ENCODE data around the gene CATSPERZ. TPM values are rescaled to one million over a fixed set of nuclear protein-coding genes. Genes with fewer than 3 reads are reported as not detected.

Gene CATSPERZ
- total and polyA plus RNA-seq, 4 donors, result not detected

GRCh38 chr11:64349404-64349803 lies 49.2 kb downstream of the CATSPERZ start:
- H3K4me1 ChIP-seq (ENCODE audit: control insufficient read depth in 1 of 2, insufficient read depth in 2 of 2, low read length in 2 of 2), result no peaks in the 10 kb centered on the region
- no peaks in the 10 kb centered on the region for H3K36me3 ChIP-seq (ENCODE audit: control insufficient read depth in 1 of 2, insufficient read depth in 2 of 2, low read length in 1 of 2)
- no peak overlapping the region for H3K27ac ChIP-seq (ENCODE audit: low read depth in 1 of 2, low read length in 2 of 2)
- WGBS, 2 donors, result 89 to 94% methylated on average over 6 to 11 of the region's 11 CpGs
- ATAC-seq (ENCODE audit: low FRiP score), result no peak
- H3K9me3 ChIP-seq (ENCODE audit: control insufficient read depth, low read length), result no peaks in the 10 kb centered on the region
- no peaks in the 10 kb centered on the region for H3K27me3 ChIP-seq (ENCODE audit: control insufficient read depth in 1 of 2, insufficient read depth in 2 of 2, low read length in 1 of 2)
- no peak for DNase-seq
- H3K4me3 ChIP-seq (ENCODE audit: low read length in 2 of 2), result no peak overlapping the region
- intact Hi-C loops (cut with DNase I), result no loop called here

- no peaks in the 10 kb centered on the region for H3K36me3 ChIP-seq (ENCODE audit: control insufficient read depth in 1 of 2, insufficient read depth in 2 of 2, low read length in 1 of 2)
- DNase-seq (peak in 1 of 2 donors; percentile 70), ATAC-seq (ENCODE audit: low FRiP score) (no peak)
- H3K4me1 ChIP-seq (ENCODE audit: control insufficient read depth in 1 of 2, insufficient read depth in 2 of 2, low read length in 2 of 2), result no peaks in the 10 kb centered on the region
- WGBS, 2 donors, result 93 to 96% methylated on average over 18 of the region's 18 CpGs
- intact Hi-C loops (cut with DNase I), result no loop called here
- no peak overlapping the region for H3K27ac ChIP-seq (ENCODE audit: low read depth in 1 of 2, low read length in 2 of 2)
- H3K27me3 ChIP-seq (ENCODE audit: control insufficient read depth in 1 of 2, insufficient read depth in 2 of 2, low read length in 1 of 2), result no peaks in the 10 kb centered on the region
- H3K4me3 ChIP-seq (ENCODE audit: low read length in 2 of 2), result no peak overlapping the region
- H3K9me3 ChIP-seq (ENCODE audit: control insufficient read depth, low read length), result no peaks in the 10 kb centered on the region
Observed at GRCh38 chr11:64351136-64351631, 51.0 kb downstream of the CATSPERZ start.

- intact Hi-C loops (cut with DNase I), result no loop called here
- Histone ChIP-seq H3K9me3 (ENCODE audit: control insufficient read depth, low read length) (no peaks in the 10 kb centered on the region), H3K4me1 (ENCODE audit: control insufficient read depth in 1 of 2, insufficient read depth in 2 of 2, low read length in 2 of 2) (no peaks in the 10 kb centered on the region), H3K36me3 (ENCODE audit: control insufficient read depth in 1 of 2, insufficient read depth in 2 of 2, low read length in 1 of 2) (no peaks in the 10 kb centered on the region), H3K4me3 (ENCODE audit: low read length in 2 of 2) (no peak overlapping the region), H3K27ac (ENCODE audit: low read depth in 1 of 2, low read length in 2 of 2) (no peak overlapping the region), H3K27me3 (ENCODE audit: control insufficient read depth in 1 of 2, insufficient read depth in 2 of 2, low read length in 1 of 2) (no peaks in the 10 kb centered on the region)
- DNase-seq (peak in 1 of 2 donors; percentile 70), ATAC-seq (ENCODE audit: low FRiP score) (no peak)
- WGBS, 2 donors, result 92 to 93% methylated on average over 31 to 33 of the region's 33 CpGs
Observed at GRCh38 chr11:64352099-64352994, 52.2 kb downstream of the CATSPERZ start.

- intact Hi-C loops (cut with DNase I), result no loop called here
- Histone ChIP-seq H3K27me3 (ENCODE audit: control insufficient read depth in 1 of 2, insufficient read depth in 2 of 2, low read length in 1 of 2) (no peaks in the 10 kb centered on the region), H3K27ac (ENCODE audit: low read depth in 1 of 2, low read length in 2 of 2) (no peak overlapping the region), H3K36me3 (ENCODE audit: control insufficient read depth in 1 of 2, insufficient read depth in 2 of 2, low read length in 1 of 2) (no peaks in the 10 kb centered on the region), H3K9me3 (ENCODE audit: control insufficient read depth, low read length) (no peaks in the 10 kb centered on the region), H3K4me1 (ENCODE audit: control insufficient read depth in 1 of 2, insufficient read depth in 2 of 2, low read length in 2 of 2) (no peaks in the 10 kb centered on the region), H3K4me3 (ENCODE audit: low read length in 2 of 2) (no peak overlapping the region)
- ATAC-seq (ENCODE audit: low FRiP score) (no peak), DNase-seq (no peak)
- 86 to 90% methylated on average over 34 of the region's 34 CpGs for WGBS, 2 donors
Observed at GRCh38 chr11:64352995-64353714, 53.0 kb downstream of the CATSPERZ start.

GRCh38 chr11:64353715-64354506 lies 53.8 kb downstream of the CATSPERZ start:
- ATAC-seq (ENCODE audit: low FRiP score) (no peak), DNase-seq (no peak)
- WGBS, 2 donors, result 82 to 85% methylated on average over 18 to 20 of the region's 20 CpGs
- H3K4me3 ChIP-seq (ENCODE audit: low read length in 2 of 2), result no peak overlapping the region
- H3K27me3 ChIP-seq (ENCODE audit: control insufficient read depth in 1 of 2, insufficient read depth in 2 of 2, low read length in 1 of 2), result no peaks in the 10 kb centered on the region
- intact Hi-C loops (cut with DNase I), result no loop called here
- no peaks in the 10 kb centered on the region for H3K4me1 ChIP-seq (ENCODE audit: control insufficient read depth in 1 of 2, insufficient read depth in 2 of 2, low read length in 2 of 2)
- H3K27ac ChIP-seq (ENCODE audit: low read depth in 1 of 2, low read length in 2 of 2), result no peak overlapping the region
- H3K9me3 ChIP-seq (ENCODE audit: control insufficient read depth, low read length), result no peaks in the 10 kb centered on the region
- no peaks in the 10 kb centered on the region for H3K36me3 ChIP-seq (ENCODE audit: control insufficient read depth in 1 of 2, insufficient read depth in 2 of 2, low read length in 1 of 2)

Small RNA genes lying within 50 kb of the gene (microRNA-seq; reads per million reads assigned to microRNA genes)
- gene MIR7155, result 0 to 1.2 reads per million in 2 donors

Other genes with a start within 250 kb of the CATSPERZ start
- gene MACROD1, start 134.2 kb upstream of the CATSPERZ start, total RNA-seq, result 10 to 100 TPM; 12.7 to 19.0 TPM
- 100 to 1,000 TPM; 111 to 125 TPM for gene MACROD1, start 134.2 kb upstream of the CATSPERZ start, polyA plus RNA-seq
- gene STIP1, start 114.2 kb upstream of the CATSPERZ start, total RNA-seq, result 100 to 1,000 TPM in 1 of 2 donors, 10 to 100 TPM in 1; 67.9 to 111 TPM
- 10 to 100 TPM; 31.0 to 40.4 TPM for gene STIP1, start 114.2 kb upstream of the CATSPERZ start, polyA plus RNA-seq
- 10 to 100 TPM; 35.6 to 42.6 TPM for gene FERMT3, start 93.6 kb upstream of the CATSPERZ start, total RNA-seq
- 10 to 100 TPM; 22.2 to 38.1 TPM for gene FERMT3, start 93.6 kb upstream of the CATSPERZ start, polyA plus RNA-seq
- 10 to 100 TPM; 24.5 to 24.8 TPM for gene TRPT1, start 74.2 kb upstream of the CATSPERZ start, total RNA-seq
- 10 to 100 TPM; 34.3 to 95.3 TPM for gene TRPT1, start 74.2 kb upstream of the CATSPERZ start, polyA plus RNA-seq
- 10 to 100 TPM; 36.7 to 46.9 TPM for gene NUDT22, start 74.1 kb upstream of the CATSPERZ start, total RNA-seq
- gene NUDT22, start 74.1 kb upstream of the CATSPERZ start, polyA plus RNA-seq, result 10 to 100 TPM; 42.1 to 98.8 TPM
- gene DNAJC4, start 69.8 kb upstream of the CATSPERZ start, total RNA-seq, result 10 to 100 TPM; 15.0 to 27.4 TPM
- gene DNAJC4, start 69.8 kb upstream of the CATSPERZ start, polyA plus RNA-seq, result 10 to 100 TPM; 26.2 to 97.9 TPM
- 100 to 1,000 TPM; 131 to 208 TPM for gene VEGFB, start 65.8 kb upstream of the CATSPERZ start, total RNA-seq
- 100 to 1,000 TPM; 191 to 206 TPM for gene VEGFB, start 65.8 kb upstream of the CATSPERZ start, polyA plus RNA-seq
- gene FKBP2, start 59.3 kb upstream of the CATSPERZ start, total RNA-seq, result 10 to 100 TPM; 50.2 to 52.6 TPM
- 100 to 1,000 TPM; 122 to 298 TPM for gene FKBP2, start 59.3 kb upstream of the CATSPERZ start, polyA plus RNA-seq
- 100 to 1,000 TPM; 110 to 146 TPM for gene PPP1R14B, start 53.4 kb upstream of the CATSPERZ start, total RNA-seq
- 100 to 1,000 TPM; 129 to 145 TPM for gene PPP1R14B, start 53.4 kb upstream of the CATSPERZ start, polyA plus RNA-seq
- gene PLCB3, start 48.8 kb upstream of the CATSPERZ start, total RNA-seq, result 10 to 100 TPM; 29.4 to 32.3 TPM
- gene PLCB3, start 48.8 kb upstream of the CATSPERZ start, polyA plus RNA-seq, result 10 to 100 TPM; 16.9 to 27.2 TPM
- 10 to 100 TPM; 47.2 to 53.3 TPM for gene BAD, start 15.7 kb upstream of the CATSPERZ start, total RNA-seq
- 100 to 1,000 TPM in 1 of 2 donors, 10 to 100 TPM in 1; 81.8 to 119 TPM for gene BAD, start 15.7 kb upstream of the CATSPERZ start, polyA plus RNA-seq
- gene GPR137, start 14.5 kb upstream of the CATSPERZ start, total RNA-seq, result 10 to 100 TPM; 22.5 to 31.8 TPM
- gene GPR137, start 14.5 kb upstream of the CATSPERZ start, polyA plus RNA-seq, result 10 to 100 TPM; 19.7 to 40.3 TPM
- gene KCNK4, start 9.1 kb upstream of the CATSPERZ start, total RNA-seq, result not detected
- gene KCNK4, start 9.1 kb upstream of the CATSPERZ start, polyA plus RNA-seq, result not detected
- 10 to 100 TPM; 25.9 to 27.6 TPM for gene ESRRA, start 5.2 kb downstream of the CATSPERZ start, total RNA-seq
- 10 to 100 TPM; 32.3 to 54.7 TPM for gene ESRRA, start 5.2 kb downstream of the CATSPERZ start, polyA plus RNA-seq
- gene TRMT112, start 17.2 kb downstream of the CATSPERZ start, total RNA-seq, result 100 to 1,000 TPM; 139 TPM
- 100 to 1,000 TPM; 207 to 270 TPM for gene TRMT112, start 17.2 kb downstream of the CATSPERZ start, polyA plus RNA-seq
- 10 to 100 TPM; 69.9 to 95.7 TPM for gene PRDX5, start 17.8 kb downstream of the CATSPERZ start, total RNA-seq
- gene PRDX5, start 17.8 kb downstream of the CATSPERZ start, polyA plus RNA-seq, result 100 to 1,000 TPM; 188 to 316 TPM
- gene CCDC88B, start 39.8 kb downstream of the CATSPERZ start, total RNA-seq, result 10 to 100 TPM in 1 of 2 donors, 1 to 10 TPM in 1; 7.4 to 19.0 TPM
- 10 to 100 TPM; 13.4 to 28.5 TPM for gene CCDC88B, start 39.8 kb downstream of the CATSPERZ start, polyA plus RNA-seq
- 10 to 100 TPM; 25.8 to 31.8 TPM for gene RPS6KA4, start 58.8 kb downstream of the CATSPERZ start, total RNA-seq
- 10 to 100 TPM; 14.1 to 27.2 TPM for gene RPS6KA4, start 58.8 kb downstream of the CATSPERZ start, polyA plus RNA-seq

All from aorta (tissue), 5 donors.